Activated CD8-positive, alpha-beta T cell treated with anti-CD3 and anti-CD28 coated beads for 36 hours (primary cell): ENCODE results near the gene TANGO6. TPM values are rescaled to one million over a fixed set of nuclear protein-coding genes. Genes with fewer than 3 reads are reported as not detected.

Source experiments
- ATAC-seq: fragments of 200-7000 bp; cut with Tn5 transposase; one replicate; pipeline ENCODE4 v1.10.0; 2021; ENCODE audit warnings: mild to moderate bottlenecking, moderate library complexity
- CTCF ChIA-PET: fragments of 350-600 bp; sonication (Branson Sonifier 250); formaldehyde crosslinking; loops from one replicate; lab custom pipeline; 2021; ENCODE audit warnings: antibody characterized with exemption; lab: Charles Lee
- POLR2A ChIA-PET: fragments of 350-600 bp; sonication (Branson Sonifier 250); formaldehyde crosslinking; loops from one replicate; lab custom pipeline; 2021; ENCODE audit warnings: antibody characterized with exemption; lab: Charles Lee
- DNase-seq: peaks from one replicate; pipeline ENCODE4 v3.0.0-alpha.2; 2020
- H3K27ac Mint-ChIP-seq: one replicate; pipeline ENCODE4 v1.8.0; 2021; ENCODE audit warnings: mild to moderate bottlenecking, mixed read lengths
- H3K27me3 Mint-ChIP-seq: one replicate; pipeline ENCODE4 v1.8.0; 2021; ENCODE audit warnings: mixed read lengths
- H3K36me3 Mint-ChIP-seq: one replicate; pipeline ENCODE4 v1.8.0; 2021; ENCODE audit warnings: low read depth, mixed read lengths
- H3K4me1 Mint-ChIP-seq: one replicate; pipeline ENCODE4 v1.8.0; 2021; ENCODE audit warnings: low read depth, mixed read lengths
- H3K4me3 Mint-ChIP-seq: one replicate; pipeline ENCODE4 v1.8.0; 2021; ENCODE audit warnings: mild to moderate bottlenecking, moderate library complexity, mixed read lengths
- H3K9me3 Mint-ChIP-seq: one replicate; pipeline ENCODE4 v1.8.0; 2021; ENCODE audit warnings: mixed read lengths
- intact Hi-C: fragments of 100-400 bp; cut with micrococcal nuclease; formaldehyde crosslinking; loops from one replicate; pipeline ENCODE4 v1.10.0; 2022
- total RNA-seq, 2 experiments: library from RNA; stranded (reverse); gene quantifications; one replicate each; pipeline ENCODE4 v1.2.3, GENCODE V29; 2021
- TF ChIP-seq, protein P1 (sequence below): fragments of 200-600 bp; IDR thresholded peaks from one replicate; pipeline ENCODE4 v1.8.0; 2022; ENCODE audit warnings: antibody characterized with exemption, mild to moderate bottlenecking

The TANGO6 gene
- total RNA-seq, 2 experiments from 2014 or later, result 23.0 to 27.0 TPM

DNA sequence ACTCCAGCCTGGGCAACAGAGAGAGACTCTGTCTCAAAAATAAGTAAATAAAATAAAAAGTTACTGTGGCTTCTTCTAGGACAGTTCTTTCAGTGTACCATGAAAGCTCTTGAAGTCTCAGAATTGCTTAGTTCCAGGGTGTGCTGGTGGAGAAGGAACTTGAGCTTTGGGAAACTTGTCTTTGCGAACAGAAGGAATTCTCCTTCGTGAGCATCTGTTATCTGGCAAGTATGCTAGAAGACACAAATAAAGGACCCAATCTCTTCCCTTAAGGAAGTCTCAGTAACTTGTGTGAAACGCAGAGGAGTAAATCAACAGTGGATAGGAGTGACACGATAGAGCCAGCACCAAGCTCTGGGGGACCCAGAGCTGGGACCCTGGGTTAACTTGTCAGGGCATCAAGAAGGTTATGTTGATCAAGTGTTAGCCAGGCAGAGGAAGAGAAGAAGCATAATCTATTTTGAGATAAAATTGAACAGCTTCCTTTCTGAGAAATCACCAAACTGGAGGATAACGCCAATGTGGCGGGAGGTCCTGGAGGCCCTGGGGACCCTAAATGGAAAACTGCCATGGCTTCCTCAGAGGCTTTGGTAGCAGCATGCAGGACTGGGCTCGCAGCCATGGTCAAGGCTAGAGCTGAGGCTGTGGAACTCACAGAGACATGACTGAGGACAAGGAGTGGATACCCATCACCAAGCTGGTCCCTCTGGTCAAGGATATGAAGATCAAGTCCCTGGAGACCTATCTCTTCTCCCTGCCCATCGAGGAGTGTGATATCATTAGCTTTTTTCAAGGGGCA, 190.0 kb downstream of the TANGO6 start:
- ChIA-PET CTCF (no interaction called here), POLR2A (interaction anchor here (0.6 kb wide), 1 partner anchor 95 kb away, joined by 3 read pairs; no protein-coding TSS in a partner anchor)
- ATAC-seq (no peak), DNase-seq (no peak)
- H3K9me3 Mint-ChIP-seq, result no peaks in the 10 kb centered on the region
- intact Hi-C loops, result no loop called here
- H3K4me1 Mint-ChIP-seq, result no peaks in the 10 kb centered on the region
- no peak overlapping the region for H3K4me3 Mint-ChIP-seq
- no peak overlapping the region for H3K27ac Mint-ChIP-seq
- H3K27me3 Mint-ChIP-seq, result no peaks in the 10 kb centered on the region
- TF ChIP-seq, protein P1, sequence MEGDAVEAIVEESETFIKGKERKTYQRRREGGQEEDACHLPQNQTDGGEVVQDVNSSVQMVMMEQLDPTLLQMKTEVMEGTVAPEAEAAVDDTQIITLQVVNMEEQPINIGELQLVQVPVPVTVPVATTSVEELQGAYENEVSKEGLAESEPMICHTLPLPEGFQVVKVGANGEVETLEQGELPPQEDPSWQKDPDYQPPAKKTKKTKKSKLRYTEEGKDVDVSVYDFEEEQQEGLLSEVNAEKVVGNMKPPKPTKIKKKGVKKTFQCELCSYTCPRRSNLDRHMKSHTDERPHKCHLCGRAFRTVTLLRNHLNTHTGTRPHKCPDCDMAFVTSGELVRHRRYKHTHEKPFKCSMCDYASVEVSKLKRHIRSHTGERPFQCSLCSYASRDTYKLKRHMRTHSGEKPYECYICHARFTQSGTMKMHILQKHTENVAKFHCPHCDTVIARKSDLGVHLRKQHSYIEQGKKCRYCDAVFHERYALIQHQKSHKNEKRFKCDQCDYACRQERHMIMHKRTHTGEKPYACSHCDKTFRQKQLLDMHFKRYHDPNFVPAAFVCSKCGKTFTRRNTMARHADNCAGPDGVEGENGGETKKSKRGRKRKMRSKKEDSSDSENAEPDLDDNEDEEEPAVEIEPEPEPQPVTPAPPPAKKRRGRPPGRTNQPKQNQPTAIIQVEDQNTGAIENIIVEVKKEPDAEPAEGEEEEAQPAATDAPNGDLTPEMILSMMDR, result no peak
- peaks cover 4% of the 10 kb centered on the region for H3K36me3 Mint-ChIP-seq

- ATAC-seq, result no peak
- Mint-ChIP-seq H3K36me3 (peaks cover 14% of the 10 kb centered on the region), H3K4me1 (no peaks in the 10 kb centered on the region), H3K27ac (no peak overlapping the region), H3K9me3 (no peaks in the 10 kb centered on the region), H3K27me3 (no peaks in the 10 kb centered on the region), H3K4me3 (no peak overlapping the region)
- intact Hi-C loops, result no loop called here
- ChIA-PET POLR2A (no interaction called here), CTCF (no interaction called here)
- no peak for DNase-seq
- TF ChIP-seq, protein P1, result no peak
These were observed 192.0 kb downstream of the TANGO6 start for GRCh38 chr16:69035375-69035774.

GRCh38 chr16:69036399-69037091, 193.2 kb downstream of the TANGO6 start:
- no peak overlapping the region for H3K27ac Mint-ChIP-seq
- DNase-seq (no peak), ATAC-seq (no peak)
- peaks cover 25% of the 10 kb centered on the region for H3K36me3 Mint-ChIP-seq
- no peaks in the 10 kb centered on the region for H3K9me3 Mint-ChIP-seq
- CTCF ChIA-PET, result no interaction called here
- POLR2A ChIA-PET, result interaction anchor here (0.6 kb wide), 1 partner anchor 494 kb away, joined by 3 read pairs; no protein-coding TSS in a partner anchor
- no peaks in the 10 kb centered on the region for H3K4me1 Mint-ChIP-seq
- no peaks in the 10 kb centered on the region for H3K27me3 Mint-ChIP-seq
- H3K4me3 Mint-ChIP-seq, result no peak overlapping the region
- intact Hi-C loops, result no loop called here
- TF ChIP-seq, protein P1, result no peak

- CTCF ChIA-PET, result no interaction called here
- no peaks in the 10 kb centered on the region for H3K27me3 Mint-ChIP-seq
- POLR2A ChIA-PET, result no interaction called here
- H3K4me1 Mint-ChIP-seq, result no peaks in the 10 kb centered on the region
- intact Hi-C loops, result no loop called here
- ATAC-seq (no peak), DNase-seq (no peak)
- no peak overlapping the region for H3K4me3 Mint-ChIP-seq
- TF ChIP-seq, protein P1, result no peak
- H3K9me3 Mint-ChIP-seq, result no peaks in the 10 kb centered on the region
- H3K36me3 Mint-ChIP-seq, result peaks cover 33% of the 10 kb centered on the region
- H3K27ac Mint-ChIP-seq, result no peak overlapping the region
These were observed 194.2 kb downstream of the TANGO6 start for GRCh38 chr16:69037373-69038160.
